HCT116 (cell line): Measurements from ENCODE around the gene TMEM232. TPM values are rescaled to one million over a fixed set of nuclear protein-coding genes. Genes with fewer than 3 reads are reported as not detected.

Source experiments
- ATAC-seq: fragments of 200-7000 bp; cut with Tn5 transposase; 2 replicates; pipeline ENCODE4 v1.9.1; 2020; ENCODE audit warnings: mild to moderate bottlenecking, moderate library complexity
- BruUV-seq: library from RNA; stranded (reverse); fragments of 400-500 nt; replicated peaks from 2 replicates; lab custom pipeline; 2021; lab: Mats Ljungman, UMichigan
- CTCF ChIA-PET: fragments of 300-600 bp; sonication (Branson Sonifier 250); formaldehyde crosslinking; loops from one replicate; lab custom pipeline; 2021; ENCODE audit warnings: antibody characterized with exemption; lab: Charles Lee
- POLR2A ChIA-PET: fragments of 300-600, 350-600 bp; sonication (Branson Sonifier 250); formaldehyde crosslinking; loops from one replicate; lab custom pipeline; 2021; ENCODE audit warnings: antibody characterized with exemption; lab: Charles Lee
- RAD21 ChIA-PET, 2 experiments: fragments of 300-600 bp; sonication (Branson Sonifier 250); formaldehyde crosslinking; loops; one replicate each; lab custom pipeline; 2023; ENCODE audit warnings: low total read pairs in 2 of 2; ENCODE audit not compliant: uncharacterized antibody in 2 of 2, unreplicated experiment in 2 of 2, low non-redundant PET in 1 of 2; lab: Charles Lee
- DNase-seq: peaks from one replicate; pipeline ENCODE4 v3.0.0-alpha.2; 2010; ENCODE audit warnings: low read depth, low spot score
- H2AFZ ChIP-seq: fragments of 200-600 bp; shearing (Covaris generic), sonication (generic); 2 replicates; pipeline ENCODE4 v1.6.1; 2017; ENCODE audit warnings: low read depth, mixed run types, mixed read lengths, antibody characterized with exemption, low read length; ENCODE audit not compliant: poor library complexity, severe bottlenecking
- H3K27ac ChIP-seq: 2 replicates; pipeline ENCODE4 v1.5.1; 2012; ENCODE audit warnings: low read depth, low read length
- H3K27me3 ChIP-seq: fragments of 200-600 bp; sonication (generic); 2 replicates; pipeline ENCODE4 v1.6.1; 2016; ENCODE audit warnings: mixed run types, low read length, mixed read lengths; ENCODE audit not compliant: insufficient read depth
- H3K36me3 ChIP-seq, 2 experiments: fragments of 200-500 bp in 1 of 2; fragments of 200-600 bp in 1 of 2; sonication (Bioruptor generic) in 1 of 2; sonication (generic) in 1 of 2; 2 replicates each; pipeline versions ENCODE4 v1.5.1 to v1.6.1; 2014 to 2016; ENCODE audit warnings: low read length in 2 of 2, inconsistent platforms in 1 of 2, mixed read lengths in 1 of 2, mixed run types in 1 of 2; ENCODE audit not compliant: insufficient read depth in 2 of 2, control insufficient read depth in 1 of 2
- H3K4me1 ChIP-seq, 2 experiments: fragments of 200-600 bp in 1 of 2; sonication (generic) in 1 of 2; 2 replicates each; pipeline versions ENCODE4 v1.5.1 to v1.6.1; 2012 to 2017; ENCODE audit warnings: low read length in 2 of 2, inconsistent platforms in 1 of 2, mild to moderate bottlenecking in 1 of 2, mixed read lengths in 1 of 2, mixed run types in 1 of 2, moderate library complexity in 1 of 2; ENCODE audit not compliant: insufficient read depth in 2 of 2, control insufficient read depth in 1 of 2
- H3K4me2 ChIP-seq: fragments of 200-600 bp; sonication (generic); 2 replicates; pipeline ENCODE4 v1.6.1; 2017; ENCODE audit warnings: mixed run types, low read length, mixed read lengths
- H3K4me3 ChIP-seq, 2 experiments: fragments of 200-600 bp in 1 of 2; sonication (generic) in 1 of 2; replicated peaks in 1 of 2; 2 replicates each; pipeline ENCODE4 v1.5.1; 2011 to 2016; ENCODE audit warnings: low read length in 2 of 2, control low read depth in 1 of 2, low read depth in 1 of 2, mild to moderate bottlenecking in 1 of 2, mixed read lengths in 1 of 2, mixed run types in 1 of 2
- H3K79me2 ChIP-seq: fragments of 200-600 bp; sonication (generic); 2 replicates; pipeline ENCODE4 v1.6.1; 2017; ENCODE audit warnings: mild to moderate bottlenecking, mixed run types, low read length, moderate library complexity, mixed read lengths; ENCODE audit not compliant: insufficient read depth
- H3K9ac ChIP-seq: fragments of 200-600 bp; sonication (generic); 2 replicates; pipeline ENCODE4 v1.6.1; 2016; ENCODE audit warnings: low read length, mixed read lengths
- H3K9me2 ChIP-seq: fragments of 200-600 bp; sonication (generic), shearing (Covaris generic); 2 replicates; pipeline ENCODE4 v1.6.1; 2017; ENCODE audit warnings: mixed run types, mild to moderate bottlenecking, moderate library complexity; ENCODE audit not compliant: insufficient read depth
- H3K9me3 ChIP-seq, 2 experiments: fragments of 200-500 bp in 1 of 2; fragments of 200-600 bp in 1 of 2; sonication (Bioruptor generic) in 1 of 2; sonication (generic) in 1 of 2; 2 replicates each; pipeline ENCODE4 v1.6.1; 2014 to 2017; ENCODE audit warnings: low read length in 2 of 2, mixed read lengths in 2 of 2, inconsistent platforms in 1 of 2, low read depth in 1 of 2, mild to moderate bottlenecking in 1 of 2, mixed run types in 1 of 2, moderate library complexity in 1 of 2; ENCODE audit not compliant: control insufficient read depth in 1 of 2, insufficient read depth in 1 of 2
- H4K20me1 ChIP-seq: fragments of 200-600 bp; sonication (generic), shearing (Covaris generic); 2 replicates; pipeline ENCODE4 v1.6.1; 2017; ENCODE audit warnings: mixed run types, mild to moderate bottlenecking, moderate library complexity; ENCODE audit not compliant: insufficient read depth
- CEBPB ChIP-seq: IDR thresholded peaks from 2 replicates; pipeline ENCODE4 v1.6.1; 2012; ENCODE audit warnings: low read depth
- EZH2 ChIP-seq: fragments of 200-600 bp; sonication (generic); IDR thresholded peaks from 2 replicates; pipeline ENCODE4 v1.6.1; 2017; ENCODE audit warnings: antibody characterized with exemption, mixed run types
- FOSL1 ChIP-seq: IDR thresholded peaks from 2 replicates; pipeline ENCODE4 v1.6.1; 2012; ENCODE audit warnings: low read depth
- JUND ChIP-seq: IDR thresholded peaks from 2 replicates; pipeline ENCODE4 v1.6.1; 2012
- POLR2A ChIP-seq: IDR thresholded peaks from 2 replicates; pipeline ENCODE4 v1.7.0; 2011; ENCODE audit warnings: borderline replicate concordance; ENCODE audit not compliant: insufficient read depth, insufficient read length; ENCODE audit errors: extremely low read depth
- POLR2AphosphoS5 ChIP-seq: IDR thresholded peaks from 2 replicates; pipeline ENCODE4 v1.6.1; 2011; ENCODE audit warnings: mild to moderate bottlenecking, low read depth, low read length, moderate library complexity
- RAD21 ChIP-seq: IDR thresholded peaks from 2 replicates; pipeline ENCODE4 v1.6.1; 2012; ENCODE audit warnings: low read depth, mild to moderate bottlenecking
- SIN3A ChIP-seq: IDR thresholded peaks from 2 replicates; pipeline ENCODE4 v1.6.1; 2012; ENCODE audit warnings: low read depth
- SP1 ChIP-seq: IDR thresholded peaks from 2 replicates; pipeline ENCODE4 v1.6.1; 2012; ENCODE audit warnings: low read depth
- SRF ChIP-seq: IDR thresholded peaks from 2 replicates; pipeline ENCODE4 v1.6.1; 2012; ENCODE audit warnings: low read depth
- YY1 ChIP-seq: IDR thresholded peaks from 2 replicates; pipeline ENCODE4 v1.6.1; 2011; ENCODE audit warnings: low read length, low read depth, moderate library complexity, mild to moderate bottlenecking; ENCODE audit not compliant: insufficient replicate concordance; ENCODE audit errors: extremely low read depth
- ZFX ChIP-seq: fragments of 450-650 bp; IDR thresholded peaks from 2 replicates; pipeline ENCODE4 v1.6.1; 2017
- ZNF274 ChIP-seq: fragments of 200-500 bp; sonication (Bioruptor generic); IDR thresholded peaks from 2 replicates; pipeline ENCODE4 v1.6.1; 2014; ENCODE audit warnings: mild to moderate bottlenecking, low read depth, low read length, inconsistent platforms
- intact Hi-C: fragments of 100-400 bp; cut with micrococcal nuclease; formaldehyde crosslinking; loops from 2 replicates; pipeline ENCODE4 v1.10.0; 2022
- total RNA-seq: library from RNA; stranded (reverse); gene quantifications from one replicate; pipeline ENCODE4 v1.2.1, GENCODE V29; 2021; ENCODE audit not compliant: unreplicated experiment
- TF ChIP-seq, protein P1 (sequence below), 3 experiments: fragments of 200-600 bp in 1 of 3; sonication (generic) in 1 of 3; IDR thresholded peaks in 2 of 3; conservative IDR thresholded peaks in 1 of 3; 2 replicates each; pipeline ENCODE4 v1.5.1; 2012 to 2017; ENCODE audit warnings: low read depth in 2 of 3, low read length in 2 of 3, antibody characterized with exemption in 1 of 3, borderline replicate concordance in 1 of 3, control low read depth in 1 of 3, mild to moderate bottlenecking in 1 of 3, mixed read lengths in 1 of 3, mixed run types in 1 of 3, moderate library complexity in 1 of 3; ENCODE audit not compliant: insufficient read depth in 1 of 3
- TF ChIP-seq, protein P2 (sequence below): IDR thresholded peaks from 2 replicates; pipeline ENCODE4 v1.6.1; 2012; ENCODE audit warnings: low read depth

TMEM232 gene
- total RNA-seq, 1 experiment from 2014 or later: 1.2 TPM

DNA sequence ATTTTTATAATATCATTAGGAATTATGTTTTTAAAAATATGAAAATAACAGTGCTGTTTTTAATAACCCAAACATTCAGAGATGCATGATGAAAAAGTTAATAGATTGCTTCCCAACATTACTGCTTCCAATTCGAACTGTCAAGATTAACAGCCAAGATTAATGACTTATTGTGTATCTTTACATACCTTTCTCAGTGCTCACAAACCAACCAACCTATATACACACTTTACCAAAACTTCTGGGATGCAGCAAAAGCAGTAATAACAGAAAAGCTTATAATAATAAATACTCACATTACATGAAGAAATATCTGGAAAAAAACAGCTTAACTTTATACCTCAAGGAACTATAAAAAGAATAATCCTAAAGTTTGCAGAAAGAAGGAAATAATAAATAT is 82.1 kb downstream of the TMEM232 start:
- intact Hi-C loops: no loop called here
- no peaks in the 10 kb centered on the region for H3K9me3 ChIP-seq
- no TSS peak for BruUV-seq
- DNase-seq (no peak), ATAC-seq (no peak)
- no peaks in the 10 kb centered on the region for H3K27me3 ChIP-seq
- ChIA-PET RAD21 (no interaction called here), CTCF (no interaction called here), POLR2A (no interaction called here)
- TF ChIP-seq EZH2 (no peak), YY1 (no peak), JUND (no peak), RAD21 (no peak), POLR2AphosphoS5 (no peak), ZNF274 (no peak), SIN3A (no peak), ZFX (no peak)
- no peaks in the 10 kb centered on the region; the same call in 1 of the 2 replicates for H4K20me1 ChIP-seq
- H3K4me3 ChIP-seq: no peak overlapping the region
- no peak overlapping the region for H3K9ac ChIP-seq
- no peaks in the 10 kb centered on the region for H3K79me2 ChIP-seq
- H3K27ac ChIP-seq: no peak overlapping the region
- H3K4me1 ChIP-seq: no peaks in the 10 kb centered on the region
- H2AFZ ChIP-seq: no peak overlapping the region
- no peaks in the 10 kb centered on the region for H3K9me2 ChIP-seq
- no peaks in the 10 kb centered on the region for H3K36me3 ChIP-seq
- no peak overlapping the region for H3K4me2 ChIP-seq

DNA sequence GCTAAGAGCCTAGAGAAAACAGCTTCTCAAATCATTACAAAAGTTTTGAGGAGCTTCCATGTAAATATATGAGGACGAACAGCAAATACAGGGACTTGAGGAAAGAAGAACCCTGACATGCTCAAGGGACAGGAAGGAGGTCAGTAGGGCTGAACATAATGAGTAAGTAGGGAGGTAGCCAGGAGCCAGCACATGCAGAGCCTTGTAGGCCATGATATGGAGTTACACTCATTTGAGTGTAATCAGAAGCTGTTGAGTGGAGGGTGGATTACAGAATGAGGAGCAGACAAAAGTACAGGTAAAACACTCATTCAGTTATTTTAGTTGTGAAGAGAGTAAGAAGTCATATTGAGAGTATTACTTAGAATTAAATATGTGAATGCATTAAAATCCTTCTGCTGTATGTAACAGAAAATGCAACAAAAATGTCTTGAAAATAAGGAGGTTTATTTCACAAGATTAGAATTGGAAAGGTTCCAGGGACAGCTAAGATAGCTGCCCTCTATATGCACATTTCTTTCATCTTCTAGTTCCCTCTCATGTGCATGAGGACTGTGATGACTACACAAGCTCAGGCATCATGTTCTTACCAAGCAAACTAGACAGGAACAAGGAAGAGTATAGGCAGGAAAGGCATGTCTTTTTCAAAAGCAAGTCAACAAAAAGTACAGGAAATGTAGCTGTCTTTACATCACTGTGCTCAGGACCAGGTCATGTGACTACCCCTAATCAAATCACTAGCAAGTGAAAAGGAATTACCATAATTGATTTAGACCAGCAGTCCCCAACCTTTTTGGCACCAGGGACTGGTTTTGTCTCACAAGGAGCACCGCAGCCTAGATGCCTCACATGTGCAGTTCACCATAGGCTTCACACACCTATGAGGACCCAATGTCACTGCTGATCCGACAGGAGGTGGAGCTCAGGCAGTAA is 87.2 kb downstream of the TMEM232 start:
- ChIA-PET POLR2A (no interaction called here), CTCF (no interaction called here), RAD21 (no interaction called here)
- no peak for TF ChIP-seq CEBPB
- TF ChIP-seq SP1: no peak
- no peak for TF ChIP-seq ZNF274
- TF ChIP-seq SRF: no peak
- TF ChIP-seq, protein P1, sequence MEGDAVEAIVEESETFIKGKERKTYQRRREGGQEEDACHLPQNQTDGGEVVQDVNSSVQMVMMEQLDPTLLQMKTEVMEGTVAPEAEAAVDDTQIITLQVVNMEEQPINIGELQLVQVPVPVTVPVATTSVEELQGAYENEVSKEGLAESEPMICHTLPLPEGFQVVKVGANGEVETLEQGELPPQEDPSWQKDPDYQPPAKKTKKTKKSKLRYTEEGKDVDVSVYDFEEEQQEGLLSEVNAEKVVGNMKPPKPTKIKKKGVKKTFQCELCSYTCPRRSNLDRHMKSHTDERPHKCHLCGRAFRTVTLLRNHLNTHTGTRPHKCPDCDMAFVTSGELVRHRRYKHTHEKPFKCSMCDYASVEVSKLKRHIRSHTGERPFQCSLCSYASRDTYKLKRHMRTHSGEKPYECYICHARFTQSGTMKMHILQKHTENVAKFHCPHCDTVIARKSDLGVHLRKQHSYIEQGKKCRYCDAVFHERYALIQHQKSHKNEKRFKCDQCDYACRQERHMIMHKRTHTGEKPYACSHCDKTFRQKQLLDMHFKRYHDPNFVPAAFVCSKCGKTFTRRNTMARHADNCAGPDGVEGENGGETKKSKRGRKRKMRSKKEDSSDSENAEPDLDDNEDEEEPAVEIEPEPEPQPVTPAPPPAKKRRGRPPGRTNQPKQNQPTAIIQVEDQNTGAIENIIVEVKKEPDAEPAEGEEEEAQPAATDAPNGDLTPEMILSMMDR (IDR thresholded peaks at IDR 0.05 in 2 of 3, conservative IDR thresholded peaks at IDR 0.05 in 1 of 3; ENCODE audit: borderline replicate concordance in 1 of 3, insufficient read depth in 1 of 3, low read depth in 2 of 3, low read length in 2 of 3): no peak
- TF ChIP-seq POLR2A: no peak
- TF ChIP-seq, protein P2, sequence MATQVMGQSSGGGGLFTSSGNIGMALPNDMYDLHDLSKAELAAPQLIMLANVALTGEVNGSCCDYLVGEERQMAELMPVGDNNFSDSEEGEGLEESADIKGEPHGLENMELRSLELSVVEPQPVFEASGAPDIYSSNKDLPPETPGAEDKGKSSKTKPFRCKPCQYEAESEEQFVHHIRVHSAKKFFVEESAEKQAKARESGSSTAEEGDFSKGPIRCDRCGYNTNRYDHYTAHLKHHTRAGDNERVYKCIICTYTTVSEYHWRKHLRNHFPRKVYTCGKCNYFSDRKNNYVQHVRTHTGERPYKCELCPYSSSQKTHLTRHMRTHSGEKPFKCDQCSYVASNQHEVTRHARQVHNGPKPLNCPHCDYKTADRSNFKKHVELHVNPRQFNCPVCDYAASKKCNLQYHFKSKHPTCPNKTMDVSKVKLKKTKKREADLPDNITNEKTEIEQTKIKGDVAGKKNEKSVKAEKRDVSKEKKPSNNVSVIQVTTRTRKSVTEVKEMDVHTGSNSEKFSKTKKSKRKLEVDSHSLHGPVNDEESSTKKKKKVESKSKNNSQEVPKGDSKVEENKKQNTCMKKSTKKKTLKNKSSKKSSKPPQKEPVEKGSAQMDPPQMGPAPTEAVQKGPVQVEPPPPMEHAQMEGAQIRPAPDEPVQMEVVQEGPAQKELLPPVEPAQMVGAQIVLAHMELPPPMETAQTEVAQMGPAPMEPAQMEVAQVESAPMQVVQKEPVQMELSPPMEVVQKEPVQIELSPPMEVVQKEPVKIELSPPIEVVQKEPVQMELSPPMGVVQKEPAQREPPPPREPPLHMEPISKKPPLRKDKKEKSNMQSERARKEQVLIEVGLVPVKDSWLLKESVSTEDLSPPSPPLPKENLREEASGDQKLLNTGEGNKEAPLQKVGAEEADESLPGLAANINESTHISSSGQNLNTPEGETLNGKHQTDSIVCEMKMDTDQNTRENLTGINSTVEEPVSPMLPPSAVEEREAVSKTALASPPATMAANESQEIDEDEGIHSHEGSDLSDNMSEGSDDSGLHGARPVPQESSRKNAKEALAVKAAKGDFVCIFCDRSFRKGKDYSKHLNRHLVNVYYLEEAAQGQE: no peak
- no peak for TF ChIP-seq EZH2
- no peak for TF ChIP-seq YY1
- TF ChIP-seq ZFX: no peak
- TF ChIP-seq FOSL1: no peak
- Histone ChIP-seq H3K4me1 (no peaks in the 10 kb centered on the region), H3K27ac (no peak overlapping the region), H3K9me3 (no peaks in the 10 kb centered on the region), H3K9ac (no peak overlapping the region), H4K20me1 (no peaks in the 10 kb centered on the region), H3K27me3 (no peaks in the 10 kb centered on the region), H3K79me2 (no peaks in the 10 kb centered on the region), H2AFZ (no peak overlapping the region), H3K4me2 (no peak overlapping the region), H3K36me3 (no peaks in the 10 kb centered on the region), H3K9me2 (no peaks in the 10 kb centered on the region), H3K4me3 (no peak overlapping the region)
- intact Hi-C loops: no loop called here
- no peak for ATAC-seq
- no TSS peak for BruUV-seq
- DNase-seq: no peak
